MV-4-11 (cell line): ENCODE measurements around the gene CA9.
A peak's percentile ranks its signal among the peaks of the same experiment; 100 is the strongest.

Experiments used
- DNase-seq: peaks from one replicate; lab custom pipeline; 2025; lab: John Stamatoyannopoulos, UW

The CA9 gene

GRCh38 chr9:35691757-35692301 lies 18.1 kb downstream of the CA9 start:
- DNase-seq, result no peak

- DNase-seq, result no peak
Observed at GRCh38 chr9:35695943-35696401, 22.2 kb downstream of the CA9 start.

GRCh38 chr9:35696520-35697215 lies 22.9 kb downstream of the CA9 start:
- DNase-seq, result no peak

- DNase-seq, result no peak
Observed at GRCh38 chr9:35697486-35697885, 23.8 kb downstream of the CA9 start.

- DNase-seq, result no peak
Observed at GRCh38 chr9:35698231-35698630, 24.5 kb downstream of the CA9 start.

- DNase-seq, result no peak
Observed at GRCh38 chr9:35700031-35700430, 26.3 kb downstream of the CA9 start.

- no peak for DNase-seq
Observed at GRCh38 chr9:35700942-35701341, 27.2 kb downstream of the CA9 start.

- no peak for DNase-seq
Observed at GRCh38 chr9:35702696-35703095, 29.0 kb downstream of the CA9 start.

GRCh38 chr9:35703906-35704672 lies 30.4 kb downstream of the CA9 start:
- no peak for DNase-seq

GRCh38 chr9:35705372-35705771 lies 31.6 kb downstream of the CA9 start:
- no peak for DNase-seq

GRCh38 chr9:35705836-35706430 lies 32.2 kb downstream of the CA9 start:
- no peak for DNase-seq

GRCh38 chr9:35706951-35707350 lies 33.2 kb downstream of the CA9 start:
- no peak for DNase-seq

GRCh38 chr9:35708146-35708545 lies 34.4 kb downstream of the CA9 start:
- DNase-seq, result no peak

- no peak for DNase-seq
Observed at GRCh38 chr9:35710818-35711500, 37.2 kb downstream of the CA9 start.

- no peak for DNase-seq
Observed at GRCh38 chr9:35711501-35712428, 38.0 kb downstream of the CA9 start.

GRCh38 chr9:35712762-35713400 lies 39.2 kb downstream of the CA9 start:
- DNase-seq, result no peak

GRCh38 chr9:35713578-35713977 lies 39.9 kb downstream of the CA9 start:
- DNase-seq, result no peak

- DNase-seq, result no peak
Observed at GRCh38 chr9:35714123-35714522, 40.4 kb downstream of the CA9 start.

- DNase-seq, result no peak
Observed at GRCh38 chr9:35714579-35715252, 41.0 kb downstream of the CA9 start.

- peak; percentile 10 for DNase-seq
Observed at GRCh38 chr9:35716230-35716629, 42.5 kb downstream of the CA9 start.
